Measurements from ENCODE around the gene FSHR. TPM values are rescaled to one million over a fixed set of nuclear protein-coding genes. Genes with fewer than 3 reads are reported as not detected.
A peak's percentile ranks its signal among the peaks of the same experiment; 100 is the strongest.

Gene FSHR
- total and polyA plus RNA-seq, 2 experiments from 2014 or later: not detected

GRCh38 chr2:48915227-48915626, 239.1 kb downstream of the FSHR start:
- no peaks in the 10 kb centered on the region for H3K27me3 Mint-ChIP-seq (ENCODE audit: insufficient read depth, low read depth, poor library complexity)
- H3F3A ChIP-seq (replicated peaks; ENCODE audit: low read depth): no peaks in the 10 kb centered on the region
- peaks cover 7% of the 10 kb centered on the region; the same call in 2 of the 3 replicates for H3K9me3 Mint-ChIP-seq
- no peaks in the 10 kb centered on the region for H3K79me2 ChIP-seq (replicated peaks; ENCODE audit: insufficient read depth)
- no peaks in the 10 kb centered on the region; the same call in 1 of the 2 replicates for H3K4me1 ChIP-seq (ENCODE audit: insufficient read depth)
- H3K27me3 ChIP-seq (ENCODE audit: insufficient read depth): no peaks in the 10 kb centered on the region
- H3K9me2 ChIP-seq (ENCODE audit: insufficient read depth): no peaks in the 10 kb centered on the region
- ATAC-seq (peak; percentile 54; the same call in 2 of the 3 replicates), DNase-seq (ENCODE audit: low spot score) (no peak)
- H2AFZ ChIP-seq: no peak overlapping the region
- H3K36me3 Mint-ChIP-seq (ENCODE audit: low read depth): no peaks in the 10 kb centered on the region
- no peak for TF ChIP-seq CTCF (conservative IDR thresholded peaks at IDR 0.05; ENCODE audit: low read depth in 2 of 2)
- TF ChIP-seq ZNF331 (CRISPR knock-in tag; IDR thresholded peaks at IDR 0.05; ENCODE audit: low read depth): no peak
- no peak for TF ChIP-seq ZNF114 (CRISPR knock-in tag; IDR thresholded peaks at IDR 0.05)
- no peak for TF ChIP-seq NANOG (IDR thresholded peaks at IDR 0.05; ENCODE audit: borderline replicate concordance)
- no peak for TF ChIP-seq ETS1 (IDR thresholded peaks at IDR 0.05)
- TF ChIP-seq POLR2AphosphoS5 (IDR thresholded peaks at IDR 0.05; ENCODE audit: low read depth): no peak
- TF ChIP-seq CREB1 (CRISPR knock-in tag; IDR thresholded peaks at IDR 0.05; ENCODE audit: low read depth): no peak
- no peak for TF ChIP-seq STAT1 (IDR thresholded peaks at IDR 0.05; ENCODE audit: unreplicated experiment)
- TF ChIP-seq REST (IDR thresholded peaks at IDR 0.05; ENCODE audit: unreplicated experiment): no peak
- no peak for TF ChIP-seq EZH2 (IDR thresholded peaks at IDR 0.05; ENCODE audit: low read depth, unreplicated experiment)
- TF ChIP-seq JUNB (IDR thresholded peaks at IDR 0.05; ENCODE audit: unreplicated experiment): no peak
- TF ChIP-seq, protein P1, sequence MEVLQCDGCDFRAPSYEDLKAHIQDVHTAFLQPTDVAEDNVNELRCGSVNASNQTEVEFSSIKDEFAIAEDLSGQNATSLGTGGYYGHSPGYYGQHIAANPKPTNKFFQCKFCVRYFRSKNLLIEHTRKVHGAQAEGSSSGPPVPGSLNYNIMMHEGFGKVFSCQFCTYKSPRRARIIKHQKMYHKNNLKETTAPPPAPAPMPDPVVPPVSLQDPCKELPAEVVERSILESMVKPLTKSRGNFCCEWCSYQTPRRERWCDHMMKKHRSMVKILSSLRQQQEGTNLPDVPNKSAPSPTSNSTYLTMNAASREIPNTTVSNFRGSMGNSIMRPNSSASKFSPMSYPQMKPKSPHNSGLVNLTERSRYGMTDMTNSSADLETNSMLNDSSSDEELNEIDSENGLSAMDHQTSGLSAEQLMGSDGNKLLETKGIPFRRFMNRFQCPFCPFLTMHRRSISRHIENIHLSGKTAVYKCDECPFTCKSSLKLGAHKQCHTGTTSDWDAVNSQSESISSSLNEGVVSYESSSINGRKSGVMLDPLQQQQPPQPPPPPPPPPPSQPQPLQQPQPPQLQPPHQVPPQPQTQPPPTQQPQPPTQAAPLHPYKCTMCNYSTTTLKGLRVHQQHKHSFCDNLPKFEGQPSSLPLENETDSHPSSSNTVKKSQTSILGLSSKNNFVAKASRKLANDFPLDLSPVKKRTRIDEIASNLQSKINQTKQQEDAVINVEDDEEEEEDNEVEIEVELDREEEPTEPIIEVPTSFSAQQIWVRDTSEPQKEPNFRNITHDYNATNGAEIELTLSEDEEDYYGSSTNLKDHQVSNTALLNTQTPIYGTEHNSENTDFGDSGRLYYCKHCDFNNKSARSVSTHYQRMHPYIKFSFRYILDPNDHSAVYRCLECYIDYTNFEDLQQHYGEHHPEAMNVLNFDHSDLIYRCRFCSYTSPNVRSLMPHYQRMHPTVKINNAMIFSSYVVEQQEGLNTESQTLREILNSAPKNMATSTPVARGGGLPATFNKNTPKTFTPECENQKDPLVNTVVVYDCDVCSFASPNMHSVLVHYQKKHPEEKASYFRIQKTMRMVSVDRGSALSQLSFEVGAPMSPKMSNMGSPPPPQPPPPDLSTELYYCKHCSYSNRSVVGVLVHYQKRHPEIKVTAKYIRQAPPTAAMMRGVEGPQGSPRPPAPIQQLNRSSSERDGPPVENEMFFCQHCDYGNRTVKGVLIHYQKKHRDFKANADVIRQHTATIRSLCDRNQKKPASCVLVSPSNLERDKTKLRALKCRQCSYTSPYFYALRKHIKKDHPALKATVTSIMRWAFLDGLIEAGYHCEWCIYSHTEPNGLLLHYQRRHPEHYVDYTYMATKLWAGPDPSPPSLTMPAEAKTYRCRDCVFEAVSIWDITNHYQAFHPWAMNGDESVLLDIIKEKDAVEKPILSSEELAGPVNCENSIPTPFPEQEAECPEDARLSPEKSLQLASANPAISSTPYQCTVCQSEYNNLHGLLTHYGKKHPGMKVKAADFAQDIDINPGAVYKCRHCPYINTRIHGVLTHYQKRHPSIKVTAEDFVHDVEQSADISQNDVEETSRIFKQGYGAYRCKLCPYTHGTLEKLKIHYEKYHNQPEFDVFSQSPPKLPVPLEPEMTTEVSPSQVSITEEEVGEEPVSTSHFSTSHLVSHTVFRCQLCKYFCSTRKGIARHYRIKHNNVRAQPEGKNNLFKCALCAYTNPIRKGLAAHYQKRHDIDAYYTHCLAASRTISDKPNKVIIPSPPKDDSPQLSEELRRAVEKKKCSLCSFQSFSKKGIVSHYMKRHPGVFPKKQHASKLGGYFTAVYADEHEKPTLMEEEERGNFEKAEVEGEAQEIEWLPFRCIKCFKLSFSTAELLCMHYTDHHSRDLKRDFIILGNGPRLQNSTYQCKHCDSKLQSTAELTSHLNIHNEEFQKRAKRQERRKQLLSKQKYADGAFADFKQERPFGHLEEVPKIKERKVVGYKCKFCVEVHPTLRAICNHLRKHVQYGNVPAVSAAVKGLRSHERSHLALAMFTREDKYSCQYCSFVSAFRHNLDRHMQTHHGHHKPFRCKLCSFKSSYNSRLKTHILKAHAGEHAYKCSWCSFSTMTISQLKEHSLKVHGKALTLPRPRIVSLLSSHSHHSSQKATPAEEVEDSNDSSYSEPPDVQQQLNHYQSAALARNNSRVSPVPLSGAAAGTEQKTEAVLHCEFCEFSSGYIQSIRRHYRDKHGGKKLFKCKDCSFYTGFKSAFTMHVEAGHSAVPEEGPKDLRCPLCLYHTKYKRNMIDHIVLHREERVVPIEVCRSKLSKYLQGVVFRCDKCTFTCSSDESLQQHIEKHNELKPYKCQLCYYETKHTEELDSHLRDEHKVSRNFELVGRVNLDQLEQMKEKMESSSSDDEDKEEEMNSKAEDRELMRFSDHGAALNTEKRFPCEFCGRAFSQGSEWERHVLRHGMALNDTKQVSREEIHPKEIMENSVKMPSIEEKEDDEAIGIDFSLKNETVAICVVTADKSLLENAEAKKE (CRISPR knock-in tag; IDR thresholded peaks at IDR 0.05): no peak
- H3K36me3 ChIP-seq (ENCODE audit: insufficient read depth): no peaks in the 10 kb centered on the region
- H4K20me1 ChIP-seq (replicated peaks; ENCODE audit: insufficient read depth): no peaks in the 10 kb centered on the region
- no peak overlapping the region for H3K27ac Mint-ChIP-seq
- H3K4me2 ChIP-seq: no peak overlapping the region
- no peak overlapping the region for H3K4me3 Mint-ChIP-seq
- no peaks in the 10 kb centered on the region; the same call in 2 of the 3 replicates for H3K4me1 Mint-ChIP-seq
- H3K4me3 ChIP-seq: no peak overlapping the region
- H3K27ac ChIP-seq (ENCODE audit: low read depth): no peak overlapping the region
